ENCODE data around the gene CPED1. TPM values are rescaled to one million over a fixed set of nuclear protein-coding genes. Genes with fewer than 3 reads are reported as not detected.
A peak's percentile ranks its signal among the peaks of the same experiment; 100 is the strongest.

The CPED1 gene
- total and polyA plus RNA-seq, 2 donors (not counting 1 experiment from before 2014, with no cell fraction given): 70.2 to 196 TPM

DNA sequence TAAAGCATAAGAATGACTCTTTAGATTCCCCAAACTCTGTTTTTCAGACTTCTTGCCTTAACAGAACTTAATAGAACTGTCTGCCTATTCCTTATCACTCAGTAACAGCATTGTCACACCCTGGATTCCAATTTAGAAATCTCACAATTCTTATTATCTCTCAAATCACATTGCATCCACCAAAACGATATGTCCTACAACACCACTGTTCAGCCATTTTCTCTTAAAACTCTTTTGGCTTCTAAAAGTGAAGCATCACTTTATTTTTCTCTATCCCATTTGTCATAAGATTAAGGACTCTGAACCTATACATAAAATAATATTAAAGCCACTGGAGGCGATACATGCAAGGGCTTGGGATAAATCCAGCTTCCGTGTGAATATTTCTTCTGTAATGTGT, 1.2 kb upstream of the CPED1 start:
- H3K27me3 ChIP-seq (ENCODE audit: control insufficient read depth, insufficient read depth, low read length): no peaks in the 10 kb centered on the region
- H3K4me1 ChIP-seq (ENCODE audit: control insufficient read depth, extremely low read depth, insufficient read depth, low read length): peaks cover 2% of the 10 kb centered on the region
- H3K9ac ChIP-seq (ENCODE audit: insufficient read depth, low read length): no peak overlapping the region
- DNase-seq (ENCODE audit: low read depth in 2 of 2): no peak
- H3K36me3 ChIP-seq (ENCODE audit: control insufficient read depth, insufficient read depth, low read length): no peaks in the 10 kb centered on the region
- no peaks in the 10 kb centered on the region for H4K20me1 ChIP-seq (ENCODE audit: control insufficient read depth, extremely low read depth, insufficient read depth, low read length)
- H3K4me2 ChIP-seq (ENCODE audit: extremely low read depth, insufficient read depth, low read length): no peak overlapping the region
- H2AFZ ChIP-seq (ENCODE audit: low read length): no peak overlapping the region
- H3K27ac ChIP-seq (ENCODE audit: insufficient read depth, low read length): no peak overlapping the region
- no peaks in the 10 kb centered on the region for H3K9me3 ChIP-seq (ENCODE audit: control insufficient read depth, insufficient read depth, low read depth, low read length)
- no peak overlapping the region for H3K4me3 ChIP-seq (replicated peaks in 1 of 4; ENCODE audit: control extremely low read depth in 1 of 4, insufficient read depth in 1 of 4, low read depth in 3 of 4, low read length in 4 of 4)
- TF ChIP-seq CTCF (conservative IDR thresholded peaks at IDR 0.05 in 1 of 2, IDR thresholded peaks at IDR 0.05 in 1 of 2; ENCODE audit: low read depth in 1 of 2, low read length in 2 of 2) (no peak), EZH2 (IDR thresholded peaks at IDR 0.05; ENCODE audit: low read length, missing control alignments) (no peak)
- H3K79me2 ChIP-seq (ENCODE audit: control insufficient read depth, insufficient read depth, low read length): peaks cover 29% of the 10 kb centered on the region

DNA sequence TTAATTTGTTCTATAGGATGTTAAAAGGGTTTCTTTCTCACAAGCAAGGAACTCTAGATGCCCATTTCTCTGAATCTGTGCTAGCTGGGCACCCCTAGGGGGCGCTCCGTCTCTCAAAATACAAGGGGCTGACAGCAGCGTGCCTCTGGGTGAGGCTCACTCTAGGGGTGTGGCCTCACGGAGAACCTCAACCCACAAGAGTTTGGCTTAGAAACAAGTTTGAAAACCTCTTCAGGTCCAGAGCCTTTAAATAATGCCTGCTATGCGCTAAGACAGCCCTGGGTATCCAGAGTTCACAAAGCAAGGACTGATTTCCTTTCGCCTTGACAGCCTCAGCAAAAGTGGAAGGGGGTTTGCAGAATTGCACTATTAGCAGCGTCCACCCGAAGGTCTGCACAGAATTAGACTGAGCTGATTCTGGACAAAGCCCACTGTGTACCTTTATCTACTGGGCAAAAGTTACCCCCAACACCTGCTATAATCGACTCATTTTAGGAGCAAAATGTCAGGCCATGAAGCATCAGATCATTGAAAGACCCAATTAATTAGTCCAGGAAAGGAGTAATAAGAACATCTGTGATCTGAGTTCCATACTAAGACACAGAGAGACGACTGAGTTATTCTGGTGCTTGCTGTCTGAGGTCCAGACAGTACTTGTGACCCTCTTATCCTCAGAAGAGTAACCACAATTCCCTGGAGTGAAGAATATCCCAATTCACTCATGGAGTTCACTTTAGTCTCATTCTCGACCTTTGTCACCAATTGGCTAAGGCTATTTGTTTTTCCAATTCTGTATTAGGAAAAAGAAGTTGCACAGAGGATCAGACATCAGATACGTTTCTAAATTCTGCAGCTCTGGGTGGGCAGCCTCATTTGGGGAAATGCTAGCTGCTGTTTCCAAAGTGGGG, 574 bp upstream of the CPED1 start:
- H3K9me3 ChIP-seq (ENCODE audit: control insufficient read depth, insufficient read depth, low read depth, low read length): no peaks in the 10 kb centered on the region

More for the DNA sequence above, 574 bp upstream of the CPED1 start:
- H3K9ac ChIP-seq (ENCODE audit: insufficient read depth, low read length): peak overlapping the region; percentile 51
- peak overlapping the region; percentile 74 to 98 (median 90) for H3K4me3 ChIP-seq (replicated peaks in 1 of 4; ENCODE audit: control extremely low read depth in 1 of 4, insufficient read depth in 1 of 4, low read depth in 3 of 4, low read length in 4 of 4)
- peaks cover 36% of the 10 kb centered on the region for H3K79me2 ChIP-seq (ENCODE audit: control insufficient read depth, insufficient read depth, low read length)
- H3K4me1 ChIP-seq (ENCODE audit: control insufficient read depth, extremely low read depth, insufficient read depth, low read length): peaks cover 2% of the 10 kb centered on the region
- no peaks in the 10 kb centered on the region for H4K20me1 ChIP-seq (ENCODE audit: control insufficient read depth, extremely low read depth, insufficient read depth, low read length)
- no peaks in the 10 kb centered on the region for H3K27me3 ChIP-seq (ENCODE audit: control insufficient read depth, insufficient read depth, low read length)
- H3K4me2 ChIP-seq (ENCODE audit: extremely low read depth, insufficient read depth, low read length): peak overlapping the region; percentile 79
- peak; percentile 93 to 97 for DNase-seq (ENCODE audit: low read depth in 2 of 2)
- no peak overlapping the region for H2AFZ ChIP-seq (ENCODE audit: low read length)
- no peaks in the 10 kb centered on the region for H3K36me3 ChIP-seq (ENCODE audit: control insufficient read depth, insufficient read depth, low read length)
- H3K27ac ChIP-seq (ENCODE audit: insufficient read depth, low read length): peak overlapping the region; percentile 99
- TF ChIP-seq EZH2 (IDR thresholded peaks at IDR 0.05; ENCODE audit: low read length, missing control alignments) (no peak), CTCF (conservative IDR thresholded peaks at IDR 0.05 in 1 of 2, IDR thresholded peaks at IDR 0.05 in 1 of 2; ENCODE audit: low read depth in 1 of 2, low read length in 2 of 2) (peak; percentile 97 to 98)

All from fibroblast of lung (primary cell).